ENCODE data around the gene SGTA. TPM values are rescaled to one million over a fixed set of nuclear protein-coding genes. Genes with fewer than 3 reads are reported as not detected.
A peak's percentile ranks its signal among the peaks of the same experiment; 100 is the strongest.

SGTA gene
- polyA plus RNA-seq, 3 donors = 21.6 to 35.4 (median 22.0) TPM

DNA sequence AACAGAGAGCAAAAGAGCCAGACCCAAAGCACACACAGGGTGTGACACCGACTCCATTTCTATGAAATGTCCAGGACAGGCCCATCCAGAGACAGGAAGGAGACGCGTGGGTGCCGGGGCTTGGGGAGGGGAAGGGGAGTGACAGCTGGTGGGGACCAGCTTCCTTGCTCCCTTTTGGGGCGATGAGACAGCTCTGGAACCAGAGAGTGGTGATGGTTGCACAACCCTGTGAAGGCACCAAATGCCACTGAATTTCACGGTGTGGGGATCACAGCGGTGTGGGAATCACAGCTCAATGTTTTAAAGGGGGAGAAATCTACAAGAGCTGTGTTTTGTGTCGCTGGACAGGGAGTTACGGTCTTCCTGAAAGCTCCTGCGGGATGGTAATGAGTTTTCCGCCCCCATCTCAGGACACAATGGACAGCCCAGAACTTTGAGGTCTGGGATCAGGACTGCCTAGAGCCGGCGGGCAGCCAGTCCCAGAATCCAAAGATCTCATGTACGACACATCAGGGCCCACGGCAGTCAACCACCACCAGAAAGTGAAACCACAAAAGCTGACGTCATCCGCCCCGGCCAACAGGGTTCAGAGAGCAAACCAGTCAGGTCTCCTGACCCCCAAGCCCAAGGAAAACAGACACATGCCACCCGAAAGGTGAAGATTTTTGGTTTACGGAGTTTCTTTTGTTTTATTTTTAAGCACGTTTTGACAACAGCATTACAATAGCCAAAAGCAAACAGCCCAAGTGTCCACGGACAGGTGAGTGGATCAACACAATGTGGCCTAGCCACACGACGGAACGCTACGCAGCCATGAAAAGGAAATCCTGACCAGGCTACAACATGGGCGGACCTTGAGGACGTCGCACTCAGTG lies 7.3 kb downstream of the SGTA start:
- no peaks in the 10 kb centered on the region for H3K9me3 ChIP-seq (replicated peaks in 1 of 2; ENCODE audit: control insufficient read depth in 1 of 2, insufficient read depth in 1 of 2, low read length in 2 of 2)
- H3K4me1 ChIP-seq (ENCODE audit: control insufficient read depth in 1 of 2, insufficient read depth in 2 of 2, low read length in 2 of 2) = peaks cover 21 to 26% of the 10 kb centered on the region in 2 donors
- H3K36me3 ChIP-seq (replicated peaks in 1 of 2; ENCODE audit: control insufficient read depth in 1 of 2, insufficient read depth in 2 of 2, low read length in 2 of 2) = peaks cover 3 to 23% of the 10 kb centered on the region in 2 donors
- H3K9me3 Mint-ChIP-seq = no peaks in the 10 kb centered on the region
- H3K4me1 Mint-ChIP-seq = peaks cover 28% of the 10 kb centered on the region
- no peak for TF ChIP-seq CTCF (IDR thresholded peaks at IDR 0.05)
- H3K9ac ChIP-seq (ENCODE audit: insufficient read depth, low read length, poor library complexity, severe bottlenecking) = peak overlapping the region; percentile 72
- peaks cover 0 to 2% (median 2%) of the 10 kb centered on the region in 3 donors for H3K27me3 Mint-ChIP-seq (ENCODE audit: low read depth in 3 of 3)
- peak; percentile 80 to 82 (median 82) for DNase-seq
- H3K27ac ChIP-seq (ENCODE audit: low read depth in 1 of 2, low read length in 2 of 2) = peak overlapping the region; percentile 90 to 98
- no peak overlapping the region for H2AFZ ChIP-seq (ENCODE audit: insufficient read depth, low read depth, low read length, poor library complexity, severe bottlenecking)
- H3K79me2 ChIP-seq (ENCODE audit: insufficient read depth, low read length) = peaks cover 91% of the 10 kb centered on the region
- peaks cover 15 to 44% of the 10 kb centered on the region in 2 donors for H3K36me3 Mint-ChIP-seq
- no peaks in the 10 kb centered on the region for H3K27me3 ChIP-seq (ENCODE audit: control insufficient read depth in 2 of 2, insufficient read depth in 2 of 2, low read length in 2 of 2)
- peak overlapping the region; percentile 97 to 99 (median 99) for H3K27ac Mint-ChIP-seq
- H3K4me3 Mint-ChIP-seq = peak overlapping the region; percentile 82 to 95
- 44% methylated on average over 28 of the region's 29 CpGs for WGBS (ENCODE audit: insufficient coverage)
- H3K4me2 ChIP-seq (replicated peaks; ENCODE audit: extremely low read depth, low read length, poor library complexity, severe bottlenecking) = peak overlapping the region; percentile 62
- intact Hi-C loops (cut with micrococcal nuclease) = no loop called here
- peak overlapping the region; percentile 32 to 64 (median 44) for H3K4me3 ChIP-seq (replicated peaks in 1 of 3; ENCODE audit: low read depth in 2 of 3, low read length in 3 of 3)
- H4K20me1 ChIP-seq (ENCODE audit: insufficient read depth, low read length) = peaks cover 36% of the 10 kb centered on the region

DNA sequence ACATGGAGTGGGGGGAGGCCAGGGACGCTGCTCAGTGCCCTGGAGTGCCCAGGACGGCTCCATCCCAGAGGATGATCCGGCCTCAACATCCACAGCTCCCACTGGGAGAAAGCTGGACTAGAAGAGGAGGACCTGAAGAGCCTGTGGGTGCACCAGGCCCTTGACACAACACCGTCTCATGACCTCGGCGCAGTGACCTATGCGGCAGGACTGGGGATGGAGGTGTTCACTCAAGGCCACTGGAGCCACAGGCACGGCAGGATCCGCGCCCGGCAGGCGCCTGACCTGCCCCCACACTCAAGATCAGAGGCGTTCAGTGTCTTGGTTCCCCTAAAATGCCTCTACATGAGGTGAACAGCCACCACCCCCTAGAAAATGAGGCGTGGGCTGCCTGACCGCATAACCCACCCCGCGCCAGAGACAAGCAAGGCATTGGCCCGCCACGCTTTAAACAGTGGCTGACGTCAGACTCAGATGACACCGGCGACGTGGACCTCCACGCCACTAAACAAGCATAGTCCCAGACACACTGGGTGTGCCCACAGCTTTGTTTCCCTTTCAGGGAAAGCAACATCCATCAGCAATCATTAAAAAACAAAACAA lies 8.0 kb downstream of the SGTA start:
- Histone ChIP-seq H3K4me3 (replicated peaks in 1 of 3; ENCODE audit: low read depth in 2 of 3, low read length in 3 of 3) (peak overlapping the region in 2 of 3 experiments; percentile 44 to 64), H2AFZ (ENCODE audit: insufficient read depth, low read depth, low read length, poor library complexity, severe bottlenecking) (no peak overlapping the region), H4K20me1 (ENCODE audit: insufficient read depth, low read length) (peaks cover 44% of the 10 kb centered on the region), H3K79me2 (ENCODE audit: insufficient read depth, low read length) (peaks cover 87% of the 10 kb centered on the region), H3K4me2 (replicated peaks; ENCODE audit: extremely low read depth, low read length, poor library complexity, severe bottlenecking) (peak overlapping the region; percentile 62), H3K27ac (ENCODE audit: low read depth in 1 of 2, low read length in 2 of 2) (peak overlapping the region; percentile 90 to 98), H3K9ac (ENCODE audit: insufficient read depth, low read length, poor library complexity, severe bottlenecking) (peak overlapping the region; percentile 72), H3K36me3 (replicated peaks in 1 of 2; ENCODE audit: control insufficient read depth in 1 of 2, insufficient read depth in 2 of 2, low read length in 2 of 2) (peaks cover 3 to 23% of the 10 kb centered on the region in 2 donors), H3K9me3 (replicated peaks in 1 of 2; ENCODE audit: control insufficient read depth in 1 of 2, insufficient read depth in 1 of 2, low read length in 2 of 2) (no peaks in the 10 kb centered on the region), H3K4me1 (ENCODE audit: control insufficient read depth in 1 of 2, insufficient read depth in 2 of 2, low read length in 2 of 2) (peaks cover 28 to 32% of the 10 kb centered on the region in 2 donors), H3K27me3 (ENCODE audit: control insufficient read depth in 2 of 2, insufficient read depth in 2 of 2, low read length in 2 of 2) (no peaks in the 10 kb centered on the region)
- peak in 1 of 3 donors; percentile 50 for DNase-seq
- H3K4me1 Mint-ChIP-seq = peaks cover 29% of the 10 kb centered on the region
- peaks cover 0 to 2% (median 2%) of the 10 kb centered on the region in 3 donors for H3K27me3 Mint-ChIP-seq (ENCODE audit: low read depth in 3 of 3)
- H3K27ac Mint-ChIP-seq = peak overlapping the region; percentile 97 to 99 (median 99)
- intact Hi-C loops (cut with micrococcal nuclease) = no loop called here
- 69% methylated on average over 18 of the region's 24 CpGs for WGBS (ENCODE audit: insufficient coverage)
- no peak for TF ChIP-seq CTCF (IDR thresholded peaks at IDR 0.05)
- peak overlapping the region; percentile 82 to 95 for H3K4me3 Mint-ChIP-seq
- H3K9me3 Mint-ChIP-seq = no peaks in the 10 kb centered on the region
- peaks cover 15 to 43% of the 10 kb centered on the region in 2 donors for H3K36me3 Mint-ChIP-seq
